ENCODE data around the gene SERPINA9.
"Not testable (repeated sequence)": the region's sequence is repeated elsewhere in the genome, so short reads cannot be mapped to it uniquely, and the experiment has no call there.

Gene SERPINA9

GRCh38 chr14:94476023-94476422 is at the start of gene SERPINA9:
SERPINA9 (minus strand) TSS chr14:94476197; CDS start chr14:94469840, 6,357 bp downstream.
- ATAC-seq, result no peak

GRCh38 chr14:94524093-94524492 is 48.1 kb upstream of the SERPINA9 start:
- ATAC-seq, result no peak

GRCh38 chr14:94523265-94523664 is 47.3 kb upstream of the SERPINA9 start:
- ATAC-seq, result no peak

- no peak for ATAC-seq
Observed at GRCh38 chr14:94522115-94522724, 46.2 kb upstream of the SERPINA9 start.

GRCh38 chr14:94521375-94522114 is 45.5 kb upstream of the SERPINA9 start:
- no peak for ATAC-seq

GRCh38 chr14:94517641-94518257 is 41.8 kb upstream of the SERPINA9 start:
- ATAC-seq, result no peak

GRCh38 chr14:94517248-94517640 is 41.2 kb upstream of the SERPINA9 start:
- no peak for ATAC-seq

GRCh38 chr14:94515856-94516255 is 39.9 kb upstream of the SERPINA9 start:
- no peak for ATAC-seq

GRCh38 chr14:94515426-94515825 is 39.4 kb upstream of the SERPINA9 start:
- no peak for ATAC-seq

GRCh38 chr14:94514351-94514750 is 38.4 kb upstream of the SERPINA9 start:
- no peak for ATAC-seq

- not testable (repeated sequence) for ATAC-seq
Observed at GRCh38 chr14:94510481-94510880, 34.5 kb upstream of the SERPINA9 start.

- no peak for ATAC-seq
Observed at GRCh38 chr14:94509356-94509755, 33.4 kb upstream of the SERPINA9 start, which contains the start of gene SERPINA12. SERPINA12 (minus strand) TSS chr14:94509469; CDS start chr14:94498397, 11,072 bp downstream.

- ATAC-seq, result no peak
Observed at GRCh38 chr14:94505641-94506040, 29.6 kb upstream of the SERPINA9 start.

GRCh38 chr14:94505206-94505605 is 29.2 kb upstream of the SERPINA9 start:
- no peak for ATAC-seq

- no peak for ATAC-seq
Observed at GRCh38 chr14:94501588-94502516, 25.9 kb upstream of the SERPINA9 start.

GRCh38 chr14:94500264-94500663 is 24.3 kb upstream of the SERPINA9 start:
- ATAC-seq, result no peak

- no peak for ATAC-seq
Observed at GRCh38 chr14:94499673-94500072, 23.7 kb upstream of the SERPINA9 start.

- ATAC-seq, result no peak
Observed at GRCh38 chr14:94498215-94498614, 22.2 kb upstream of the SERPINA9 start.

- ATAC-seq, result no peak
Observed at GRCh38 chr14:94494085-94494484, 18.1 kb upstream of the SERPINA9 start.

GRCh38 chr14:94491511-94491910 is 15.5 kb upstream of the SERPINA9 start:
- ATAC-seq, result no peak

GRCh38 chr14:94489336-94489735 is 13.3 kb upstream of the SERPINA9 start:
- no peak for ATAC-seq

GRCh38 chr14:94486883-94487282 is 10.9 kb upstream of the SERPINA9 start:
- no peak for ATAC-seq

All from activated CD4-positive, CD25-positive, alpha-beta regulatory T cell treated with anti-CD3 and anti-CD28 coated beads, Interleukin-2, amount 50 U/mL, for 24 hours (primary cell).